Endothelial cell (in vitro differentiated cells): ENCODE data around the gene DDX18. TPM values are rescaled to one million over a fixed set of nuclear protein-coding genes. Genes with fewer than 3 reads are reported as not detected.

ENCODE experiments used
- DNase-seq: peaks from one replicate; pipeline ENCODE4 v3.0.0; 2021; ENCODE audit warnings: low spot score
- H3K27ac Mint-ChIP-seq: one replicate; pipeline ENCODE4 v1.8.0; 2021; ENCODE audit warnings: mixed read lengths, inconsistent platforms; ENCODE audit not compliant: unreplicated experiment
- H3K27me3 Mint-ChIP-seq: one replicate; pipeline ENCODE4 v1.8.0; 2021; ENCODE audit warnings: mild to moderate bottlenecking, moderate library complexity, mixed read lengths, inconsistent platforms; ENCODE audit not compliant: unreplicated experiment
- H3K36me3 Mint-ChIP-seq: one replicate; pipeline ENCODE4 v1.8.0; 2021; ENCODE audit warnings: mild to moderate bottlenecking, low read depth, mixed read lengths, inconsistent platforms; ENCODE audit not compliant: unreplicated experiment
- H3K4me1 Mint-ChIP-seq: one replicate; pipeline ENCODE4 v1.8.0; 2021; ENCODE audit warnings: mild to moderate bottlenecking, mixed read lengths, inconsistent platforms; ENCODE audit not compliant: unreplicated experiment
- H3K4me3 Mint-ChIP-seq: one replicate; pipeline ENCODE4 v1.8.0; 2021; ENCODE audit warnings: mild to moderate bottlenecking, mixed read lengths, inconsistent platforms; ENCODE audit not compliant: unreplicated experiment
- H3K9me3 Mint-ChIP-seq: one replicate; pipeline ENCODE4 v1.8.0; 2021; ENCODE audit warnings: mixed read lengths, inconsistent platforms; ENCODE audit not compliant: unreplicated experiment
- CTCF ChIP-seq: fragments of 200-600 bp; sonication (generic); IDR thresholded peaks from one replicate; pipeline ENCODE4 v1.5.0; 2021; ENCODE audit warnings: antibody characterized with exemption; ENCODE audit not compliant: unreplicated experiment
- total RNA-seq: library from RNA; stranded (reverse); fragmentation: NEBNext Ultra II Directional; extraction: Animal tissue kit (Norgen Biotek cat#: 25700); gene quantifications from one replicate; pipeline ENCODE4 v1.2.1, GENCODE V29; 2021; ENCODE audit not compliant: unreplicated experiment

The DDX18 gene
- total RNA-seq, 1 donor from 2014 or later, result 67.3 TPM

- DNase-seq, result no peak
- H3K27ac Mint-ChIP-seq, result no peak overlapping the region
- H3K27me3 Mint-ChIP-seq, result no peaks in the 10 kb centered on the region
- H3K4me3 Mint-ChIP-seq, result no peak overlapping the region
- H3K4me1 Mint-ChIP-seq, result peaks cover 30% of the 10 kb centered on the region
- TF ChIP-seq CTCF, result no peak
- H3K36me3 Mint-ChIP-seq, result peaks cover 4% of the 10 kb centered on the region
- H3K9me3 Mint-ChIP-seq, result no peaks in the 10 kb centered on the region
These were observed 40.1 kb downstream of the DDX18 start for GRCh38 chr2:117854610-117855009.

DNA sequence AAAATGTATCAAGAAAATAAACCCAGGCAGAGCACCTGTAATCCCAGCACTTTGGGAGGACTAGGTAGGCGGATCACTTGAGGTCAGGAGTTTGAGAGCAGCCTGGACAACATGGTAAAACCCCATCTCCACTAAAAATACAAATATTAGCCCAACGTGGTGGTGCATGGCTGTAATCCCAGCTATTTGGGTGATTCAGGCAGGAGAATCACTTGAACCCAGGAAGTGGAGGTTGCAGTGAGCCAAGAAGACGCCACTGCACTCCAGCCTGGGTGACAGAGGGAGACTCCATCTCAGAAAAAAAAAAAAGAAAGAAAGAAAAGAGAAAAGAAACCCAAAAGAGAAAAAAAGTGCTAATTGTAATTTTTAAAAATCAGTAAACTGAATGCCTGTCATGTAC lies 41.4 kb downstream of the DDX18 start:
- Mint-ChIP-seq H3K27ac (no peak overlapping the region), H3K4me3 (no peak overlapping the region), H3K27me3 (peaks cover 3% of the 10 kb centered on the region), H3K9me3 (no peaks in the 10 kb centered on the region), H3K36me3 (peaks cover 4% of the 10 kb centered on the region), H3K4me1 (peaks cover 17% of the 10 kb centered on the region)
- no peak for TF ChIP-seq CTCF
- no peak for DNase-seq

DNA sequence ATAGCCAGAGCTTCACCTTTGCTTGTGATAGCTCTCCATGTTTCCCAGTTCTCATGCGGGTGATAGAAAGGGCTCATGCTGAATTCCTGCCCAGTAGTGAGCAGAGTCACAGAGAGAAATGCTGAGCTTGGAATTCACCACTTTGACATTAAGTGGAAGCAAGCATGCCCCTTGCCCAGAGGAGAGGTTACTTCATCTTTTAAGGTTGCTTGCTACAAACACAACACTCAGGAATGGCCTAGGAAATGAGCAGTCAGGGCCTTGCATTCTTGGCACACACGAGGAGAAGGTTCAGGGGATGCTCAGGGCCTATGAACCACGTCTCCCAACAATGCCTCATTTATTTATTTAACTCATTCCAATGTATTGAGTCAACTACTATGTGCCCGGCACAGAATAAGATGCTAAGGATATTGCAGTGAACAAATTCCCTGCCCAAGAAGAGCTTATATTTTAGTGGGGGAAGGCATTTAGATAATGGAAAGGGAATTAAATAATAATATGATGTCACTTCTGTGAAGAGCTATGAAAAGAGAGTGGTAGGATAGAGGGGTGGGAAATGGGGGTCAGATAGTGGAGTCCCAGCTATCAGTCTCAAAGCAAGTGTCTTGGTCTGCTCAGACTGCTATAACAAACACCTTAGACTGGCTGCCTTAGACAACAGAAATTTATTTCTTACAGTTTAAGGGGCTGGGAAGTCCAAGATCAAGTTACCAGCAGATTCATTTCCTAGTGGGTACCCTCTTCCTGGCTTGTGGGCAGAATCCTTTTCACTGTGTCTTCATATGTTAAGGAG lies 42.1 kb downstream of the DDX18 start:
- DNase-seq, result no peak
- H3K27ac Mint-ChIP-seq, result no peak overlapping the region
- no peak for TF ChIP-seq CTCF
- peaks cover 3% of the 10 kb centered on the region for H3K27me3 Mint-ChIP-seq
- H3K36me3 Mint-ChIP-seq, result peaks cover 4% of the 10 kb centered on the region
- H3K4me3 Mint-ChIP-seq, result no peak overlapping the region
- no peaks in the 10 kb centered on the region for H3K9me3 Mint-ChIP-seq
- peaks cover 12% of the 10 kb centered on the region for H3K4me1 Mint-ChIP-seq

DNA sequence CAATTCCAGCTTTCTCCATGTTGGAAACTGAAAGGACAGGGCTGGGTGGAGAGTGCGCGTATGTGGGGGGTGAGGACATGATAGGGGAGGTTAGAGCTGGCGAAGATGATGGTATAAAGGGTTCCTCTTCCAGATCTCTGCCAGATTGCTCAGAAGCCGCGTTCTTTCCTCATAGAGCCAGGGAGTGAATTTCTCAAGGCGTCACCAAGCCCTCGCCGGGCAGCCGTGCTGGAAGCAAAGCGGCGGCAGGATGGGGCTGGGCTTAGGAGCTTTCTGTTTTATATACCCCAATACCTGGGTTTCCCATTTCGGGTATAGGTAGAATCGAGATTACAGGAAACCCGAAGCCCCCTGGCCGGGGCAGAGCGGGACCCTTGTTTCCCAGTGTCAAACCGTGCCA lies 43.8 kb downstream of the DDX18 start:
- no peaks in the 10 kb centered on the region for H3K4me1 Mint-ChIP-seq
- no peak overlapping the region for H3K4me3 Mint-ChIP-seq
- no peak for DNase-seq
- no peaks in the 10 kb centered on the region for H3K9me3 Mint-ChIP-seq
- TF ChIP-seq CTCF, result no peak
- peaks cover 4% of the 10 kb centered on the region for H3K36me3 Mint-ChIP-seq
- H3K27ac Mint-ChIP-seq, result no peak overlapping the region
- H3K27me3 Mint-ChIP-seq, result peaks cover 3% of the 10 kb centered on the region

DNA sequence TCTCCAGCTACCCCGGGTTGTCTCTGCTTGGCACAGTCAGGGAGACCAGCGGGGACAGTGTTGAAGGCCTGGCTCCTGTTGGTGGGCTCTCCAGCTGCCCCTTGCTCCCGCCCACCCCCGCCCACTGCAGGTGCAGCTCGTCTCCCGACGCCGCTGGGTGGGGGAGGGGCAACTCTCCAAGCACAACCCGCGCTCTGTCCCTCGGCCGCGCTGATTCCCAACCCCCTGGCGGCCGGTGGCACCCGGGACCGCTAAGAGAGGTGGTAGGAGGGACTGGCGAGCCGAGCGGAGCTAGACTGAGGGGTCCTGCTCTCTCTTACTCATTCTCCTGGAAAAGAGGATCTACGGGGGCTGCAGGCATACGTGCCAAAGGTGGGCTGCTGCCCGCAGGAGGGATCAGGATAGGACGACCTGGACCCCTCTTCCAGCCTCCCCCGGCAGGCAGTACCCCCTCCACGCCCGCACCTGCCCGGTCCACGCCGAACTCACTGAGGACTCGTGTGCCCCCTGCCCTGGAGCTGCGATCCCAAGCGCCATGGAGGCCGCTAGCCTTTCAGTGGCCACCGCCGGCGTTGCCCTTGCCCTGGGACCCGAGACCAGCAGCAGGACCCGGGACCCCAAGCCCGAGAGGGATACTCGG lies 44.5 kb downstream of the DDX18 start:
- Mint-ChIP-seq H3K4me1 (no peaks in the 10 kb centered on the region), H3K27me3 (peaks cover 3% of the 10 kb centered on the region), H3K9me3 (no peaks in the 10 kb centered on the region), H3K27ac (no peak overlapping the region), H3K36me3 (peaks cover 4% of the 10 kb centered on the region), H3K4me3 (no peak overlapping the region)
- DNase-seq, result peak; percentile 25
- no peak for TF ChIP-seq CTCF
